ENCODE measurements around the gene RNF223. TPM values are rescaled to one million over a fixed set of nuclear protein-coding genes. Genes with fewer than 3 reads are reported as not detected.
A peak's percentile ranks its signal among the peaks of the same experiment; 100 is the strongest.

RNF223 gene
- total RNA-seq, 1 donor = not detected

- no peak for TF ChIP-seq CTCF (IDR thresholded peaks at IDR 0.05; ENCODE audit: insufficient read depth, low read depth, low read length)
- DNase-seq (ENCODE audit: low read depth) = no peak
- no peak overlapping the region for H3K4me3 ChIP-seq (ENCODE audit: low read depth, low read length)
Measured at GRCh38 chr1:1022302-1023009, 51.6 kb downstream of the RNF223 start.

- DNase-seq (ENCODE audit: low read depth) = no peak
Measured at GRCh38 chr1:1021920-1022259, 52.2 kb downstream of the RNF223 start.

GRCh38 chr1:1021010-1021919, 52.8 kb downstream of the RNF223 start:
- peak; percentile 74 for DNase-seq (ENCODE audit: low read depth)
- peak overlapping the region; percentile 66 for H3K4me3 ChIP-seq (ENCODE audit: low read depth, low read length)
- TF ChIP-seq CTCF (IDR thresholded peaks at IDR 0.05; ENCODE audit: insufficient read depth, low read depth, low read length) = no peak

More at GRCh38 chr1:1021920-1022259, 52.2 kb downstream of the RNF223 start:
- no peak for TF ChIP-seq CTCF (IDR thresholded peaks at IDR 0.05; ENCODE audit: insufficient read depth, low read depth, low read length)
- no peak overlapping the region for H3K4me3 ChIP-seq (ENCODE audit: low read depth, low read length)

Other genes with a start within 250 kb of the RNF223 start
- 2.2 and 7.7 TPM in 2 replicates for gene SAMD11, start 150.4 kb downstream of the RNF223 start, total RNA-seq
- 66.7 and 76.9 TPM in 2 replicates for gene NOC2L, start 115.0 kb downstream of the RNF223 start, total RNA-seq
- gene KLHL17, start 113.7 kb downstream of the RNF223 start, total RNA-seq = 6.0 and 9.3 TPM in 2 replicates
- 1.7 and 1.9 TPM in 2 replicates for gene PLEKHN1, start 107.8 kb downstream of the RNF223 start, total RNA-seq
- gene PERM1, start 92.2 kb downstream of the RNF223 start, total RNA-seq = under 0.01 and 0.43 TPM in 2 replicates
- 2.2 and 8.1 TPM in 2 replicates for gene HES4, start 74.2 kb downstream of the RNF223 start, total RNA-seq
- 132 and 137 TPM in 2 replicates for gene ISG15, start 60.8 kb downstream of the RNF223 start, total RNA-seq
- gene AGRN, start 54.2 kb downstream of the RNF223 start, total RNA-seq = 77.0 and 95.9 TPM in 2 replicates
- 6.5 and 7.1 TPM in 2 replicates for gene C1orf159, start 41.8 kb upstream of the RNF223 start, total RNA-seq
- not detected in 2 replicates for gene TTLL10, start 99.6 kb upstream of the RNF223 start, total RNA-seq
- gene TNFRSF18, start 132.3 kb upstream of the RNF223 start, total RNA-seq = not detected in 2 replicates
- 0.32 and 0.43 TPM in 2 replicates for gene TNFRSF4, start 139.8 kb upstream of the RNF223 start, total RNA-seq
- gene SDF4, start 157.7 kb upstream of the RNF223 start, total RNA-seq = 88.9 and 99.9 TPM in 2 replicates
- gene B3GALT6, start 157.9 kb upstream of the RNF223 start, total RNA-seq = 25.0 and 30.3 TPM in 2 replicates
- 0.32 and 0.43 TPM in 2 replicates for gene C1QTNF12, start 172.4 kb upstream of the RNF223 start, total RNA-seq
- 49.9 and 51.4 TPM in 2 replicates for gene UBE2J2, start 199.5 kb upstream of the RNF223 start, total RNA-seq
- gene SCNN1D, start 206.1 kb upstream of the RNF223 start, total RNA-seq = 0.86 and 0.97 TPM in 2 replicates
- 43.2 and 54.8 TPM in 2 replicates for gene ACAP3, start 233.6 kb upstream of the RNF223 start, total RNA-seq
- 25.0 and 36.7 TPM in 2 replicates for gene PUSL1, start 234.3 kb upstream of the RNF223 start, total RNA-seq